ENCODE results near the gene AMN.

GRCh38 chr14:102891111-102891510, 31.4 kb upstream of the AMN start:
- TF ChIP-seq CTCF (IDR thresholded peaks at IDR 0.05) (no peak), POLR2A (IDR thresholded peaks at IDR 0.05) (no peak)
